Upper lobe of left lung (tissue), 4 donors: Measurements from ENCODE around the gene CACYBP.

Experiments used
- POLR2A ChIP-seq, 4 donors: fragments of 450-650 bp; IDR thresholded peaks; one replicate each; pipeline ENCODE4 v1.5.1; 2016 to 2017; ENCODE audit warnings: antibody characterized with exemption in 4 of 4, mild to moderate bottlenecking in 2 of 4
- POLR2AphosphoS5 ChIP-seq, 2 donors: sonication (generic); formaldehyde crosslinking; IDR thresholded peaks; one replicate each; pipeline ENCODE4 v1.5.1; 2017; ENCODE audit warnings: antibody characterized with exemption in 2 of 2
- TF ChIP-seq, protein P1 (sequence below), 6 experiments: fragments of 450-650 bp in 4 of 6; fragments of 200-600 bp in 2 of 6; sonication (generic) in 2 of 6; IDR thresholded peaks; one replicate each; pipeline ENCODE4 v1.5.1; 2016 to 2019; ENCODE audit warnings: antibody characterized with exemption in 6 of 6

GRCh38 chr1:174984952-174985351 is 14.8 kb upstream of the CACYBP start:
- TF ChIP-seq, protein P1, sequence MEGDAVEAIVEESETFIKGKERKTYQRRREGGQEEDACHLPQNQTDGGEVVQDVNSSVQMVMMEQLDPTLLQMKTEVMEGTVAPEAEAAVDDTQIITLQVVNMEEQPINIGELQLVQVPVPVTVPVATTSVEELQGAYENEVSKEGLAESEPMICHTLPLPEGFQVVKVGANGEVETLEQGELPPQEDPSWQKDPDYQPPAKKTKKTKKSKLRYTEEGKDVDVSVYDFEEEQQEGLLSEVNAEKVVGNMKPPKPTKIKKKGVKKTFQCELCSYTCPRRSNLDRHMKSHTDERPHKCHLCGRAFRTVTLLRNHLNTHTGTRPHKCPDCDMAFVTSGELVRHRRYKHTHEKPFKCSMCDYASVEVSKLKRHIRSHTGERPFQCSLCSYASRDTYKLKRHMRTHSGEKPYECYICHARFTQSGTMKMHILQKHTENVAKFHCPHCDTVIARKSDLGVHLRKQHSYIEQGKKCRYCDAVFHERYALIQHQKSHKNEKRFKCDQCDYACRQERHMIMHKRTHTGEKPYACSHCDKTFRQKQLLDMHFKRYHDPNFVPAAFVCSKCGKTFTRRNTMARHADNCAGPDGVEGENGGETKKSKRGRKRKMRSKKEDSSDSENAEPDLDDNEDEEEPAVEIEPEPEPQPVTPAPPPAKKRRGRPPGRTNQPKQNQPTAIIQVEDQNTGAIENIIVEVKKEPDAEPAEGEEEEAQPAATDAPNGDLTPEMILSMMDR (IDR thresholded peaks at IDR 0.05), result no peak
- TF ChIP-seq POLR2A (IDR thresholded peaks at IDR 0.05) (no peak), POLR2AphosphoS5 (IDR thresholded peaks at IDR 0.05) (no peak)
